H1 (cell line): ENCODE results near the gene MNAT1. TPM values are rescaled to one million over a fixed set of nuclear protein-coding genes. Genes with fewer than 3 reads are reported as not detected.

ENCODE experiments used
- CTCF ChIA-PET: fragments of 300-600 bp; sonication (Branson Sonifier 250); formaldehyde crosslinking; loops from one replicate; lab custom pipeline; 2021; ENCODE audit not compliant: partially characterized antibody; lab: Charles Lee
- POLR2A ChIA-PET: fragments of 300-600 bp; sonication (Branson Sonifier 250); formaldehyde crosslinking; loops from one replicate; lab custom pipeline; 2021; ENCODE audit warnings: inconsistent platforms; ENCODE audit not compliant: partially characterized antibody; lab: Charles Lee
- DNase-seq, 2 experiments: peaks; one replicate each; pipeline versions ENCODE4 v3.0.0 to v3.0.0-alpha.2; 2010 to 2022; ENCODE audit warnings: low spot score in 2 of 2, low read depth in 1 of 2, mixed read lengths in 1 of 2
- FAIRE-seq: peaks from 2 replicates; lab custom pipeline; 2011; peaks lifted over from hg19 to GRCh38; lab: Jason Lieb, UNC
- H2AFZ ChIP-seq: 2 replicates; pipeline ENCODE4 v1.8.1; 2012; ENCODE audit warnings: low read length, inconsistent platforms
- H2AK5ac ChIP-seq: 2 replicates; pipeline ENCODE4 v1.6.1; 2013; ENCODE audit warnings: low read depth, low read length
- H2BK120ac ChIP-seq: replicated peaks from 2 replicates; pipeline ENCODE3; 2013; ENCODE audit warnings: low read depth, low read length, inconsistent platforms
- H2BK12ac ChIP-seq: 2 replicates; pipeline ENCODE4 v1.6.1; 2013; ENCODE audit warnings: low read depth, low read length
- H2BK15ac ChIP-seq: 2 replicates; pipeline ENCODE4 v1.6.1; 2013; ENCODE audit warnings: low read length
- H2BK20ac ChIP-seq: 2 replicates; pipeline ENCODE4 v1.6.1; 2013; ENCODE audit warnings: low read length
- H2BK5ac ChIP-seq: 2 replicates; pipeline ENCODE4 v1.6.1; 2013; ENCODE audit warnings: low read depth, low read length
- H3K14ac ChIP-seq: 2 replicates; pipeline ENCODE4 v1.6.1; 2013; ENCODE audit warnings: inconsistent platforms; ENCODE audit not compliant: insufficient read length
- H3K18ac ChIP-seq: 2 replicates; pipeline ENCODE4 v1.6.1; 2013; ENCODE audit warnings: low read length; ENCODE audit errors: extremely low read depth
- H3K23ac ChIP-seq: 2 replicates; pipeline ENCODE4 v1.6.1; 2013; ENCODE audit warnings: inconsistent platforms; ENCODE audit not compliant: insufficient read length
- H3K23me2 ChIP-seq: 2 replicates; pipeline ENCODE4 v1.6.1; 2013; ENCODE audit warnings: low read depth, low read length
- H3K27ac ChIP-seq: 2 replicates; pipeline ENCODE4 v1.6.1; 2011; ENCODE audit warnings: low read depth, low read length, inconsistent platforms
- H3K27me3 ChIP-seq, 4 experiments: replicated peaks in 1 of 4; 1 replicate in 1 of 4; 2 replicates in 3 of 4; pipeline versions ENCODE4 v1.6.1 to v1.8.1; 2011 to 2013; ENCODE audit warnings: low read length in 3 of 4, mild to moderate bottlenecking in 3 of 4, inconsistent platforms in 2 of 4, mixed read lengths in 2 of 4, moderate library complexity in 1 of 4; ENCODE audit not compliant: control insufficient read depth in 3 of 4, insufficient read depth in 3 of 4; ENCODE audit errors: extremely low read depth in 1 of 4
- H3K36me3 ChIP-seq, 4 experiments: 2 replicates each; pipeline versions ENCODE4 v1.6.1 to v1.8.1; 2011 to 2013; ENCODE audit warnings: mild to moderate bottlenecking in 4 of 4, low read length in 3 of 4, moderate library complexity in 2 of 4, control low read depth in 1 of 4, inconsistent platforms in 1 of 4; ENCODE audit not compliant: insufficient read depth in 4 of 4, control insufficient read depth in 2 of 4
- H3K4ac ChIP-seq: replicated peaks from 2 replicates; pipeline ENCODE3; 2013; ENCODE audit warnings: low read length, low read depth, mixed read lengths, inconsistent platforms; ENCODE audit not compliant: insufficient read length
- H3K4me1 ChIP-seq, 4 experiments: replicated peaks in 1 of 4; 1 replicate in 1 of 4; 2 replicates in 3 of 4; pipeline versions ENCODE4 v1.6.1 to v1.8.1; 2011 to 2013; ENCODE audit warnings: low read length in 3 of 4, inconsistent platforms in 2 of 4, mixed read lengths in 1 of 4; ENCODE audit not compliant: insufficient read depth in 4 of 4, control insufficient read depth in 3 of 4
- H3K4me2 ChIP-seq, 2 experiments: 2 replicates each; pipeline versions ENCODE4 v1.6.1 to v1.8.1; 2011 to 2013; ENCODE audit warnings: low read depth in 2 of 2, low read length in 2 of 2, control low read depth in 1 of 2, inconsistent platforms in 1 of 2, mild to moderate bottlenecking in 1 of 2; ENCODE audit not compliant: insufficient read depth in 1 of 2
- H3K4me3 ChIP-seq, 4 experiments: fragments of 200-600, 300-600 bp in 1 of 4; sonication (generic), shearing (Covaris generic), sonication (Bioruptor Twin) in 1 of 4; 2 replicates each; pipeline versions ENCODE4 v1.5.1 to v1.8.1; 2011 to 2016; ENCODE audit warnings: low read length in 4 of 4, low read depth in 3 of 4, control low read depth in 2 of 4, inconsistent platforms in 2 of 4, mild to moderate bottlenecking in 2 of 4, mixed read lengths in 1 of 4, moderate library complexity in 1 of 4; ENCODE audit not compliant: insufficient read depth in 2 of 4; ENCODE audit errors: extremely low read depth in 1 of 4
- H3K56ac ChIP-seq: replicated peaks from 2 replicates; pipeline ENCODE3; 2013; ENCODE audit warnings: low read depth, mild to moderate bottlenecking, mixed read lengths, low read length, inconsistent platforms; ENCODE audit not compliant: insufficient read length
- H3K79me1 ChIP-seq: 2 replicates; pipeline ENCODE4 v1.6.1; 2013; ENCODE audit warnings: low read depth, low read length, control low read depth
- H3K79me2 ChIP-seq, 2 experiments: 2 replicates each; pipeline versions ENCODE4 v1.6.1 to v1.8.1; 2012 to 2013; ENCODE audit warnings: low read length in 2 of 2, mild to moderate bottlenecking in 2 of 2, inconsistent platforms in 1 of 2; ENCODE audit not compliant: insufficient read depth in 2 of 2, control insufficient read depth in 1 of 2
- H3K9ac ChIP-seq, 4 experiments: replicated peaks in 1 of 4; 1 replicate in 1 of 4; 2 replicates in 3 of 4; pipeline versions ENCODE4 v1.6.1 to v1.8.1; 2011 to 2013; ENCODE audit warnings: low read depth in 3 of 4, low read length in 3 of 4, control low read depth in 2 of 4, mild to moderate bottlenecking in 2 of 4, moderate library complexity in 2 of 4, inconsistent platforms in 1 of 4; ENCODE audit errors: extremely low read depth in 1 of 4
- H3K9me3 ChIP-seq, 2 experiments: 2 replicates each; pipeline versions ENCODE4 v1.6.1 to v1.8.1; 2012 to 2013; ENCODE audit warnings: mild to moderate bottlenecking in 2 of 2, moderate library complexity in 2 of 2, control low read depth in 1 of 2, inconsistent platforms in 1 of 2, low read depth in 1 of 2, low read length in 1 of 2, mixed read lengths in 1 of 2; ENCODE audit not compliant: insufficient read depth in 2 of 2
- H4K20me1 ChIP-seq, 2 experiments: replicated peaks in 1 of 2; 2 replicates each; pipeline versions ENCODE3 to v1.8.1; 2011 to 2013; ENCODE audit warnings: inconsistent platforms in 2 of 2, low read length in 2 of 2, mild to moderate bottlenecking in 1 of 2; ENCODE audit not compliant: insufficient read depth in 2 of 2, control insufficient read depth in 1 of 2
- H4K5ac ChIP-seq: 2 replicates; pipeline ENCODE4 v1.6.1; 2013; ENCODE audit warnings: low read length, low read depth, mixed read lengths, inconsistent platforms; ENCODE audit not compliant: insufficient read length
- H4K8ac ChIP-seq: 2 replicates; pipeline ENCODE4 v1.8.0; 2013; ENCODE audit warnings: mild to moderate bottlenecking, moderate library complexity, low read length, inconsistent platforms; ENCODE audit not compliant: insufficient read depth; ENCODE audit errors: extremely low read depth
- H4K91ac ChIP-seq: replicated peaks from 2 replicates; pipeline ENCODE3; 2013; ENCODE audit warnings: low read length, mixed read lengths, inconsistent platforms; ENCODE audit not compliant: insufficient read length
- CEBPB ChIP-seq: IDR thresholded peaks from 2 replicates; pipeline ENCODE4 v1.6.1; 2012; ENCODE audit warnings: low read depth, low read length
- EP300 ChIP-seq, 2 experiments: IDR thresholded peaks; 1 replicate in 1 of 2; 2 replicates in 1 of 2; pipeline ENCODE4 v1.6.1; 2011 to 2012; ENCODE audit warnings: low read depth in 2 of 2, low read length in 2 of 2, mild to moderate bottlenecking in 2 of 2, borderline replicate concordance in 1 of 2, inconsistent platforms in 1 of 2, moderate library complexity in 1 of 2
- JUND ChIP-seq: IDR thresholded peaks from 2 replicates; pipeline ENCODE4 v1.6.1; 2011; ENCODE audit warnings: mild to moderate bottlenecking, improper control_type of control experiment, low read length
- KDM1A ChIP-seq: fragments of 200-600, 300-600 bp; sonication (generic); IDR thresholded peaks from 2 replicates; pipeline ENCODE4 v1.7.1; 2016; ENCODE audit warnings: mild to moderate bottlenecking, low read length, borderline replicate concordance
- POU5F1 ChIP-seq: IDR thresholded peaks from 2 replicates; pipeline ENCODE4 v1.6.1; 2011; ENCODE audit warnings: low read depth, mild to moderate bottlenecking, low read length, moderate library complexity
- SIN3A ChIP-seq, 2 experiments: IDR thresholded peaks in 1 of 2; conservative IDR thresholded peaks in 1 of 2; 2 replicates each; pipeline ENCODE4 v1.6.1; 2011 to 2012; ENCODE audit warnings: low read length in 2 of 2, improper control_type of control experiment in 1 of 2, low read depth in 1 of 2, mild to moderate bottlenecking in 1 of 2
- SP1 ChIP-seq: IDR thresholded peaks from 2 replicates; pipeline ENCODE4 v1.6.1; 2011; ENCODE audit warnings: low read depth, low read length
- ZNF274 ChIP-seq: IDR thresholded peaks from 2 replicates; pipeline ENCODE4 v1.7.0; 2012; ENCODE audit warnings: low read length, borderline replicate concordance; ENCODE audit errors: extremely low read depth
- WGBS, 2 experiments: shearing (Covaris generic) in 1 of 2; methylation state at CpG; one replicate each; pipeline versions ENCODE4 v1.1.6 to v1.1.7; 2013 to 2015; ENCODE audit warnings: low lambda C conversion rate in 2 of 2, mixed read lengths in 2 of 2, inconsistent platforms in 1 of 2, low coverage in 1 of 2, missing lambda C conversion rate in 1 of 2; ENCODE audit not compliant: insufficient replicate concordance in 2 of 2, insufficient coverage in 1 of 2, insufficient read length in 1 of 2; ENCODE audit errors: extremely low coverage in 1 of 2, missing lambda C conversion rate in 1 of 2; 5-methylcytosine and 5-hydroxymethylcytosine counted together
- polyA plus RNA-seq, 7 experiments: library from polyadenylated mRNA; depleted of rRNA in 3 of 7; stranded (reverse) in 5 of 7; unstranded in 2 of 7; fragments of >200 nt in 5 of 7; fragments of 200-250 nt in 2 of 7; gene quantifications; 1 replicate in 5 of 7; 2 replicates in 1 of 7; 4 replicates in 1 of 7; pipeline versions ENCODE4 v1.2.1 to v1.2.3, GENCODE V29; 2011 to 2013; ENCODE audit warnings: missing spikeins in 2 of 7, mixed read lengths in 2 of 7
- total RNA-seq: library from RNA; stranded (reverse); fragmentation: NEBNext Ultra II Directional; extraction: Animal tissue kit (Norgen Biotek cat#: 25700); gene quantifications from 2 replicates; pipeline ENCODE4 v1.2.1, GENCODE V29; 2021
- TF ChIP-seq, protein P1 (sequence below): IDR thresholded peaks from 2 replicates; pipeline ENCODE4 v1.6.1; 2012; ENCODE audit warnings: inconsistent platforms

The MNAT1 gene
- total and polyA plus RNA-seq, 2 of the 8 experiments (the other 6 are each of a cell fraction or from before 2014, with no cell fraction given), result 34.7 to 52.1 TPM

DNA sequence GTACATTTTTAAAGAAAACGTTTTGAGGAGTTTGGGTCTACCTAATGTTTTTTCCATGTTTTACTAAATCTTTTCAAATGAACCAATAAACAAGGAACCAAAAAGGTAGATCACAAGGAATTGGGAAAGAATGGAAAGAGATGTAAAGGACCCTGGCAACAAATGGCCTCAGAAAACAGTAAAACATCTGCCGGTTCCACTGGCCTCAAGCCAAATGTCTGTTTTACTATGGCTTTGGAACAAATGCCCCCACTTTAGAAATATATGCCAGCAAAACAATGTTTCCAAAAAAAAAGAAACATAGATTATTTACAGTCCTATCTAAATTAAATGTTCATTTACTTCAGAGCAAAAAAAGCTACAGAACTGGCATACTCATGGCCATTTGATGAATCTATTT, 243.3 kb downstream of the MNAT1 start:
- Histone ChIP-seq H3K79me2 (peaks cover 0 to 23% of the 10 kb centered on the region in 2 experiments; a peak in 2 of 4 replicates), H4K91ac (no peak overlapping the region), H3K36me3 (peaks cover 0 to 43% (median 14%) of the 10 kb centered on the region in 4 experiments; a peak in 6 of 8 replicates), H2BK5ac (no peak overlapping the region), H2BK15ac (no peak overlapping the region), H3K18ac (no peak overlapping the region), H3K56ac (no peak overlapping the region), H4K5ac (no peak overlapping the region), H3K4me3 (no peak overlapping the region)
- FAIRE-seq, result no peak
- TF ChIP-seq SP1, result no peak
- no peak for TF ChIP-seq POU5F1
- TF ChIP-seq, protein P1, sequence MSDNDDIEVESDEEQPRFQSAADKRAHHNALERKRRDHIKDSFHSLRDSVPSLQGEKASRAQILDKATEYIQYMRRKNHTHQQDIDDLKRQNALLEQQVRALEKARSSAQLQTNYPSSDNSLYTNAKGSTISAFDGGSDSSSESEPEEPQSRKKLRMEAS, result no peak
- no peak for TF ChIP-seq CEBPB
- no peak for TF ChIP-seq ZNF274
- TF ChIP-seq JUND, result no peak
- TF ChIP-seq KDM1A, result no peak
- TF ChIP-seq EP300 (IDR thresholded peaks at IDR 0.05; ENCODE audit: borderline replicate concordance in 1 of 2, low read depth in 2 of 2, low read length in 2 of 2), result no peak
- TF ChIP-seq SIN3A (conservative IDR thresholded peaks at IDR 0.05 in 1 of 2, IDR thresholded peaks at IDR 0.05 in 1 of 2; ENCODE audit: low read depth in 1 of 2, low read length in 2 of 2), result no peak
- TF ChIP-seq, all 59 proteins: peak for 0
- no peak overlapping the region for H2BK20ac ChIP-seq
- H2BK12ac ChIP-seq, result no peak overlapping the region
- H3K79me1 ChIP-seq, result no peaks in the 10 kb centered on the region
- H3K27me3 ChIP-seq, result no peaks in the 10 kb centered on the region
- H3K9me3 ChIP-seq, result no peaks in the 10 kb centered on the region
- no peak overlapping the region for H3K4me2 ChIP-seq
- no peak overlapping the region for H2AK5ac ChIP-seq
- H2AFZ ChIP-seq, result no peak overlapping the region
- no peak overlapping the region for H3K9ac ChIP-seq
- H2BK120ac ChIP-seq, result no peak overlapping the region
- H3K4ac ChIP-seq, result no peak overlapping the region
- CTCF ChIA-PET, result no interaction called here
- H4K20me1 ChIP-seq, result peaks cover 0 to 3% of the 10 kb centered on the region in 2 experiments
- H3K27ac ChIP-seq, result no peak overlapping the region
- no peak overlapping the region for H3K14ac ChIP-seq
- H3K23ac ChIP-seq, result no peak overlapping the region
- no peak for DNase-seq
- H3K23me2 ChIP-seq, result peaks cover 4% of the 10 kb centered on the region; the same call in 1 of the 2 replicates
- 84% methylated on average over 2 of the region's 2 CpGs; no CpG with 5 or more reads in 1 of the 2 experiments for WGBS, 2 experiments
- no peak overlapping the region for H4K8ac ChIP-seq
- POLR2A ChIA-PET, result no interaction called here
- H3K4me1 ChIP-seq, result peaks cover 0 to 2% (median 0%) of the 10 kb centered on the region in 4 experiments; a peak in 1 of 7 replicates
